ENCODE data around the gene DCXR. TPM values are rescaled to one million over a fixed set of nuclear protein-coding genes. Genes with fewer than 3 reads are reported as not detected.

The DCXR gene
- total RNA-seq, 4 donors from 2014 or later = 89.1 to 162 (median 135) TPM

DNA sequence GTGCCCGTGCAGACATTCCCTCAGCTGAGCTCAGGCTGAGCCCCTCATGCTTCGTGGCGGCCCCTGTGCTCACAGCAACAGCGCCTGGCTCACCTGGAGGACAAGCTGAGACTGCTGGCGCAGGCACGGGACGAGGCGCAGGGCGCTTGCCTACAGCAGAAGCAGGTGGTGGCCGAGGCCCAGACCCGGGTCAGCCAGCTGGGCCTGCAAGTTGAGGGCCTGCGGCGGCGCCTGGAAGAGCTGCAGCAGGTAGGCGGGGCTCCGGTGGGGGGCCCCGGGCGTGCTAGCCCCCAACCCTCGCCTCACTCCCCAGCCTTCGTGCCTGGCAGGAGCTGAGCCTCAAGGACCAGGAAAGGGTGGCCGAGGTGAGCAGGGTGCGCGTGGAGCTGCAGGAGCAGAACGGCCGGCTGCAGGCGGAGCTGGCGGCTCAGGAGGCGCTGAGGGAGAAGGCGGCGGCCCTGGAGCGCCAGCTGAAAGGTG lies 7.5 kb downstream of the DCXR start:
- Histone ChIP-seq H3K9me3 (no peaks in the 10 kb centered on the region), H3K4me1 (peaks cover 16 to 47% (median 19%) of the 10 kb centered on the region in 3 donors), H3K4me3 (peak overlapping the region in 2 of 4 donors; percentile 64 to 71), H3K27me3 (peaks cover 0 to 7% (median 0%) of the 10 kb centered on the region in 4 donors), H3K36me3 (peaks cover 0 to 20% (median 0%) of the 10 kb centered on the region in 3 donors), H3K27ac (peak overlapping the region in 1 of 4 donors; percentile 80)
- no peak for DNase-seq
- TF ChIP-seq, protein P1, sequence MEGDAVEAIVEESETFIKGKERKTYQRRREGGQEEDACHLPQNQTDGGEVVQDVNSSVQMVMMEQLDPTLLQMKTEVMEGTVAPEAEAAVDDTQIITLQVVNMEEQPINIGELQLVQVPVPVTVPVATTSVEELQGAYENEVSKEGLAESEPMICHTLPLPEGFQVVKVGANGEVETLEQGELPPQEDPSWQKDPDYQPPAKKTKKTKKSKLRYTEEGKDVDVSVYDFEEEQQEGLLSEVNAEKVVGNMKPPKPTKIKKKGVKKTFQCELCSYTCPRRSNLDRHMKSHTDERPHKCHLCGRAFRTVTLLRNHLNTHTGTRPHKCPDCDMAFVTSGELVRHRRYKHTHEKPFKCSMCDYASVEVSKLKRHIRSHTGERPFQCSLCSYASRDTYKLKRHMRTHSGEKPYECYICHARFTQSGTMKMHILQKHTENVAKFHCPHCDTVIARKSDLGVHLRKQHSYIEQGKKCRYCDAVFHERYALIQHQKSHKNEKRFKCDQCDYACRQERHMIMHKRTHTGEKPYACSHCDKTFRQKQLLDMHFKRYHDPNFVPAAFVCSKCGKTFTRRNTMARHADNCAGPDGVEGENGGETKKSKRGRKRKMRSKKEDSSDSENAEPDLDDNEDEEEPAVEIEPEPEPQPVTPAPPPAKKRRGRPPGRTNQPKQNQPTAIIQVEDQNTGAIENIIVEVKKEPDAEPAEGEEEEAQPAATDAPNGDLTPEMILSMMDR (IDR thresholded peaks at IDR 0.05) = no peak
- TF ChIP-seq POLR2A (IDR thresholded peaks at IDR 0.05) = no peak
- intact Hi-C loops (cut with DNase I) = loop anchor here (2.0 kb wide), 1 partner anchor 123 kb away; no protein-coding TSS in a partner anchor
- WGBS, 2 donors = 25 to 60% methylated on average over 1 to 4 of the region's 31 CpGs

DNA sequence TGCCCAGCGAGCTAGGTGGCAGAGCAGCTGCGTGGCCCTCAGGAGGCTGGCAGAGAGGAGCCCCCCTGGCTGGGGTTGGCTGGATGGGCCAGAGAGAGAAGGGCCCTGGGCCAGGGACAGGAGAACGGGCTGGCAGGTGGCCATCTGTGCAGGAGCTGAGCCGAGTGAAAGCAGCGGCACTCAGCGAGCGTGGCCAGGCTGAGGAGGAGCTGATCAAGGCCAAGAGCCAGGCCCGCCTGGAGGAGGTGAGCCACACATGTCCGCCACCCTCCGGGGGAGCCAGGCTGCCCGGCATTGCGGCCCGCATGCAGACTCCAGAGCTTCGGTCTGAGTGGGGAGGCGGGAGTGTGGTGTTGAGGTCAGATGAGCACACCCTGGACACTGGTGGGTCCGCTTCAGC lies 8.1 kb downstream of the DCXR start:
- no peaks in the 10 kb centered on the region for H3K9me3 ChIP-seq
- H3K4me1 ChIP-seq = peaks cover 16 to 52% (median 20%) of the 10 kb centered on the region in 3 donors
- intact Hi-C loops (cut with DNase I) = no loop called here
- H3K4me3 ChIP-seq = no peak overlapping the region
- WGBS, 2 donors = 92 to 93% methylated on average over 5 of the region's 16 CpGs
- H3K27me3 ChIP-seq = peaks cover 0 to 7% (median 0%) of the 10 kb centered on the region in 4 donors
- no peak for TF ChIP-seq POLR2A (IDR thresholded peaks at IDR 0.05)
- DNase-seq = no peak
- no peak overlapping the region for H3K27ac ChIP-seq
- H3K36me3 ChIP-seq = peaks cover 0 to 14% (median 0%) of the 10 kb centered on the region in 3 donors

DNA sequence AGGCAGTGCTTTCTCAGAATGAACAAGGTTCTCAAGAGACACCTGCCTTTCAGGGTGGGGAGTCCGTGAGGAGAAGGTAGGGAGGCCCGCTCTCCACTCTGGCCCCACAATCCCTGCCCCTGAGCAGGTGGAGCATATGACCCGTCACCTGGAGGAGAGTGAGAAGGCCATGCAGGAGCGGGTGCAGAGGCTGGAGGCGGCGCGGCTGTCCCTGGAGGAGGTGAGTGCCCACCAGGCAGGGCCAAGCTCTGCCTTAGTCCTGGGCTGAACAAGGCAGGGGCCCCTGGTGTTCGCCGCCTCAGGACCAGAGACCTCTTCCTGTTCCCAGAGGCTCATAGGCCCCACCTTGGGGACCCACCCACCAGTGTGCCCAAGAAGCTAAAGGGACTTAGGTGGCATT lies 8.5 kb downstream of the DCXR start:
- Histone ChIP-seq H3K27me3 (peaks cover 0 to 7% (median 0%) of the 10 kb centered on the region in 4 donors), H3K9me3 (no peaks in the 10 kb centered on the region), H3K4me3 (no peak overlapping the region), H3K27ac (no peak overlapping the region), H3K4me1 (peaks cover 20 to 52% (median 25%) of the 10 kb centered on the region in 3 donors), H3K36me3 (peaks cover 0 to 13% (median 0%) of the 10 kb centered on the region in 3 donors)
- no peak for TF ChIP-seq POLR2A (IDR thresholded peaks at IDR 0.05)
- TF ChIP-seq, protein P1 (IDR thresholded peaks at IDR 0.05) = no peak
- WGBS, 2 donors = 89 to 97% methylated on average over 3 to 4 of the region's 9 CpGs
- DNase-seq = no peak
- intact Hi-C loops (cut with DNase I) = no loop called here

DNA sequence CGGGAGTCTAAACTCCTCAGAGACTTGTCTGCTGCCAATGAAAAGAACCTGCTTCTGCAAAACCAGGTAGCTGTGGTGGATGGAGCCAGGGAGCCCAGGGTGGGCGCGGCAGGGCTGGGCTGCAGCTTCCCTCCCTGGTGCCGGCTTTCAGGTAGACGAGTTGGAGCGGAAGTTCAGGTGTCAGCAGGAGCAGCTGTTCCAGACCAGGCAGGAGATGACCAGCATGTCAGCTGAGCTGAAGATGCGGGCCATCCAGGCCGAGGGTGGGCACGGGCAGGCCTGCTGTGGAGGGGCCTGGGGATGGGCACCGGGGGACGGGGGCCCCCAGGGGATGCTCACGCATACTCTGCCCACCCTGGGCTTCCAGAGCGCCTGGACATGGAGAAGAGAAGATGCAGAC lies 9.3 kb downstream of the DCXR start:
- intact Hi-C loops (cut with DNase I) = no loop called here
- Histone ChIP-seq H3K9me3 (no peaks in the 10 kb centered on the region), H3K36me3 (peaks cover 0 to 13% (median 0%) of the 10 kb centered on the region in 3 donors), H3K4me1 (peaks cover 27 to 52% (median 30%) of the 10 kb centered on the region in 3 donors), H3K27me3 (peaks cover 0 to 7% (median 0%) of the 10 kb centered on the region in 4 donors), H3K27ac (no peak overlapping the region), H3K4me3 (no peak overlapping the region)
- no peak for TF ChIP-seq POLR2A (IDR thresholded peaks at IDR 0.05)
- TF ChIP-seq, protein P1 (IDR thresholded peaks at IDR 0.05) = no peak
- DNase-seq = no peak
- WGBS, 2 donors = 100% methylated on average over 3 of the region's 13 CpGs; no CpG with 5 or more reads in 1 of the 2 donors

DNA sequence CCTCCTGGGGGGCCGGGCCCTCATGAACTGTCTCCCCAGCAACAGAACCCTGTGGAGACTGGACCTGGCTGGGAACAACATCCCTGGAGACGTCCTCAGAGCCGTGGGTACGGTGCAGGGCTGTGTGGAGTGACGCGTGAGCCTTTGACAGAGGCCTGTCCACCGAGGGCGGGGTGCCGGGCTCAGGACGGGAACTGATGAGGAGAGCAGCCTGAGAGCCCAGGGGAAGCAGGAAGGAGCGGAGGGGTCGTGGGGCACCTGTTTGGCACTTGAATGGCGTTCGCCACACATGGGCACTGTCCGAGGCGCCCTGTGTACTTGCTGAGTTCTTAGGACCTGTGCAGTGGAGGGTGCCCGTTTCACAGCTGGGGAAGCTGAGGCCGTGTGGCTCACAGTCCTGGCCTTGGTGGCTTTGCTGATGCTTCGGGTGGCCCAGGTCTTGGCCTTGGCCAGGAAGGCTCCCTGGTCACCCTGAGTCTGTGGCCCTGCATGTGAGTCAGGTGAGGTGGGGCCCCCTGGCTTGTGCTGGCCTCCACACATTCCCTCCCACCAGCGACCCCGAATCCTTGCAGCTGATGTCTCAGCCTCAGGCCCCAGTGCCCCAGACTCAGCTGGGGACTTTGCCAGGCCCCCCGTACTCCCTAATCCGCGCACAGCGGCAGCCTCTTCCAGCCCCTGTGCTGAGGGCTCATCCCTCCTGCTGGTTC lies 11.9 kb downstream of the DCXR start:
- H3K4me1 ChIP-seq = peaks cover 34 to 50% (median 39%) of the 10 kb centered on the region in 3 donors
- TF ChIP-seq, protein P1 (IDR thresholded peaks at IDR 0.05) = no peak
- TF ChIP-seq POLR2A (IDR thresholded peaks at IDR 0.05) = no peak
- no peaks in the 10 kb centered on the region for H3K27me3 ChIP-seq
- H3K4me3 ChIP-seq = no peak overlapping the region
- intact Hi-C loops (cut with DNase I) = no loop called here
- H3K36me3 ChIP-seq = peaks cover 0 to 13% (median 0%) of the 10 kb centered on the region in 3 donors
- WGBS, 2 donors = 90 to 96% methylated on average over 7 to 10 of the region's 25 CpGs
- H3K27ac ChIP-seq = no peak overlapping the region
- no peak for DNase-seq
- H3K9me3 ChIP-seq = no peaks in the 10 kb centered on the region

All from esophagus squamous epithelium (tissue), 5 donors.